HTR-8/SVneo (cell line): ENCODE measurements around the gene RPL13.
"Not testable (repeated sequence)": the region's sequence is repeated elsewhere in the genome, so short reads cannot be mapped to it uniquely, and the experiment has no call there.

ENCODE experiments used
- DNase-seq: peaks from one replicate; pipeline ENCODE4 v3.0.0; 2011; ENCODE audit warnings: low spot score, mixed read lengths; ENCODE audit not compliant: insufficient read length
- FAIRE-seq: peaks from 2 replicates; lab custom pipeline; 2011; peaks lifted over from hg19 to GRCh38; lab: Jason Lieb, UNC

Gene RPL13

GRCh38 chr16:89575247-89576152, 15.0 kb downstream of the RPL13 start, which contains the start of gene CPNE7:
TSS of gene CPNE7 (plus strand) at chr16:89575758. CDS start at chr16:89575898, 140 bp downstream.
- no peak for DNase-seq
- no peak for FAIRE-seq

DNA sequence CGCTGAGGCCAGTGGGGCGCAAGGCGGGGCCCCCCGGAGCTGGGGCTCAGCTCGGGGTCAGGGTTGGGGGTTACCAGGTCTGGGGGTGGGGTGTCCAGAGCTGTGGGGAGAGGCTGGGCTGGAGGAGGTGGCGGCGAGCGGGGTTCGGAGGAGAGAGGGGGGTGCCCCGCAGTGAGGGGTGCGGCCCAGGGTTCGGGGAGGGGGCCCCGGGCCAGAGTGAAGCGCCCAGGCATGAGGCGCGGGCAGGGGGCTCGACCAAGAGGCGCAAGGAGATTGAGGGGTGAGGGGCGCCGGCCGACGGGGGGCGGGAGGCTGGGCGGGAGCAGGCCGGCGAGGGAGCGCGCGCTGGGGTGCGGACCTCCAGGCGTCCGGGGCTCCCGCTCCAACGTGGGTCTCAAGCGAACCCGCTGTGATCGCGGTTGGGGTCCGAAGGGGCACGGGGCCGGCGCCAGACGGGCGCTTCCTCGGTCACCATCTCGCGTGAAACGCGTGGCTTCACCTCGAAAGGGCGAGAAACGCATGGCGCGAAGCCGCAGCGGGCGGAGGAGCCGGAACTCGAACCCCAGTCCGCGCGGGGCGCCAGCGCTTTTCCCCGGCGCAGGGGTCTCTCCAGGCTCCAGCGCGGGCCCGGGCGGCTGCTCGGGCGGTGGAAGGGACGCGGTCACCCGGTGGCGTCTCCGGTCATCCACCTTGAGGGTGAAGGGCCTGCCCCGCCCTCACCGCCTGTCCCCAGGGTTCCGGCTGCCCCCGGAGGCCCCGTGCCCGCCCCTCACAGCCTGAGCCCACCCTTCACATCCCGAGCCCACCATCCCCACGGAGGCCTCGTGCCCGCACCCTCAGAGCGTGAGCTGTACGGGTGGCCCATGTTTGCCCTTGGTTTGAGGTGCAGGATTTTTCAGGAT, 15.9 kb downstream of the RPL13 start:
- no peak for DNase-seq
- FAIRE-seq = no peak

DNA sequence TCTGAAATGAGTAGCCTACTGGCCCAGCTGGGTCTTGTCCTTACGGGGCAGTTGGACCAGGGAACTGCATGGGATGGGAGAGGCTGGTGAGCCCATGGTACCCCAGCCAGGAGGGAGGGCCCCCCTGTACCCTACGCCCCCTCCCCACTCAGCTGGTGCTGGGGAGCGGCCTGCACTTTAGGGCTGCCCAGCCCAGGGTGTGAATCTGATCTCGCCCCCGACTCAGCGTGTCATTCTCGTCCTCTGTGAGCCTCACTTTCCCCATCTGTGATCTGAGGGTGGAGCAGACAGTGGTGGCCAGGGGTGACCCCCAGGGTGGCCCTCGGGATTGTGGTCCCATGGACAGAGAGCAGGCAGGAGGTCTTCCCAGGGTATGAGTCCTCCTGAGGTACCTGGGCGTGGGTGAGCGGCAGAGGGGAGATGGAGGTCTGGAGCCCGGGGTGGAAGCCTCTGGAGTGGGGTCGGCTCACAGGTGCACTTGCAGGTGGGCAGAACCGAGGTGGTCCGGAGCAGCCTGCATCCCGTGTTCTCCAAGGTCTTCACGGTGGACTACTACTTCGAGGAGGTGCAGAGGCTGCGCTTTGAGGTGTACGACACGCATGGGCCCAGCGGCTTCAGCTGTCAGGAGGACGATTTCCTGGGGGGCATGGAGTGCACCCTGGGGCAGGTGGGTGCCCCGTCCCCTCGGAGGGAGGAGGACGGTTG, 16.7 kb downstream of the RPL13 start:
- DNase-seq = no peak
- FAIRE-seq = no peak

- DNase-seq = no peak
- FAIRE-seq = peak; percentile 86
These were observed 18.9 kb downstream of the RPL13 start for GRCh38 chr16:89579351-89579750.

- peak; percentile 99 for FAIRE-seq
- peak; percentile 89 for DNase-seq
These were observed 20.7 kb downstream of the RPL13 start for GRCh38 chr16:89581045-89581695.

DNA sequence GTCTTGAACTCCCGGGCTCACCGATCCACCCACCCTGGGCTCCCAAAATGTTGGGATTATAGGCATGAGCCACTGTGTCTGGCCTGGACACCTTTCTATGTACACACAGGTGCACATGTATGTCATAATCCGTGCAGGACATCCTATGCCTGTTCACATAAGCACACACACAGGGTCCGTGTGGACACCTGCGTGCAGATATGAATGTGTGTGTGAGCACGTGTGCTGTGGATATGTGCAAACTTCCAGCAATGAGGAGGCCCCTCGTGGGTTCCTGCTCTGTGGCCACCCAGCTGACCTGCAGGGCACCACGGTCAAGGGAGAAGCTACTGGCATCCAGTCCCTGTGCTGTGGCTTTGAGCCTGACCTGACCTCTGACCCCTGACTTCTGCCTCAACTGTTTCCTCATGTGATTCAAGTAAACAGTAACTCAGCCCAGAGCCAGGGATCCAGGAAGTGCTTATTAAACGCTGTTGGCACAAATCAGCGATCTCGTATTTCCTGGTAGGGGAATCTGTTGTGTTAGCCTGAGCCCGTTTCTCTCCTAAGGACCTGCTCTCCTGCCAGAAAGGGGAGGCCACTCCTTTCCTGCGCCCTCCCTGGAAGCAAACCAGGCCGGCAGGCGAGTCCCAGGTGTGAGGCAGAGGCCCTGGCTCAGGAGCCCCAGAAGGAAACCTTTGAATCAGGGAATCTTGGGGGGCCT, 21.5 kb downstream of the RPL13 start:
- no peak for DNase-seq
- FAIRE-seq = peak; percentile 80

DNA sequence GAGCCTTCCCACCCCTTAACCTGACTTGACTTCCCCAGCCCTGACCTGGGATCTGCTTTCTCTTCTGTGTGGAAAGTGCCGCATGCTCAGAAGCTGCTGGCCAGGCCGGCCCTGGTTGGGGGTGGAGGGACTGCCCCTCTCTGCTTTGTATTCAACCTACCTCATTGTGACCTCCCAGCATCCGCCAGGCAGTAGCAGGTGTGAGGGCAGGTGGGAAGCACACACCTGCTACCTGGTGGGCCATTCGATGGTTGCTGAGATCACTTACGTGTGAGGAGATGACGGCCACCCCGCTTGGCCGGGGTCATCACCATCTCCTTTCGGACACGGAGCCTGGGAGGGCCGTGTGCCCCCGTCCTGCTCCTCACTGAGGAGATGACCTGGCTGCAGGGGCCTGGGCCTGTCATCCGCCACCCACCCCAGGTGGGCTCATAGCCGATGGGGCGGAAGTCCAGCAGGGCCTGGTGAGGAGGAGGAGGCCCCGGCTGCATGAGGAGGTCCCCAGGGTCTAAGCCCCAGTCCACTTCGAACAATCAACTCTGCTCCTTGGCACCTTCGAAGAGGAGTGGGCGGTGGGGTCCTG, 22.2 kb downstream of the RPL13 start:
- no peak for FAIRE-seq
- DNase-seq = no peak

DNA sequence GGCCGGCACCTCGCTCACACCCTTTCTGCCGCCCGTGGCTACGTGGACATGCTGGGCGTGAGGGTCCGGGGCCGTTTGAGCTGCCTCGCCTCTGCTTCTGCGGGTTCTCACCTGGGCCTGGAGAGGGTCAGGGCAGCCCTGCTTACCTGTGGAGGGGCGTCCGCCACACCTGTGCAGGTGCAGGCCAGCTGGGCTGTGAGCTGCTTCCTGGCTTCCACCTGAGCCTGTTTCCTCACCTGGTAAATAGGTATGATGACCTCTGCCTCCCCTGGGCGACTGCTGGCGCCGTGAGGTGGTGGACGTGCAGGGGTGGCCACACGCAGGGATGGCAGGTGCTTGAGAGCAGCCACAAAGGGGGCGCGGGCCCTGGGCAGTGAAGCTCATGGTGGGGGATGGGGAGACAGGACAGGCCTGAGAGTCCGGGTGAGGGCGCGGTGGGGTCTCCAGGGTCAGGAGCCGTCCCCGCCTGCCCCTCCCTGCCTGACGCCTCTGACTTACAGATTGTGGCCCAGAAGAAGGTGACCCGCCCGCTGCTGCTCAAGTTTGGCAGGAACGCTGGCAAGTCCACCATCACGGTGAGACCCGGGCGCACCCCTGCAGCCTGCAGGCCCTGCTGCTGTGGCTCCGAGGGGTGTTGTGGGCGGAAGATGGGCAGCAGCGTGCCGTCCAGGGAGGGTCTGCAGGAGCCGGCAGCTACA, 22.9 kb downstream of the RPL13 start:
- DNase-seq (no peak), FAIRE-seq (no peak)

DNA sequence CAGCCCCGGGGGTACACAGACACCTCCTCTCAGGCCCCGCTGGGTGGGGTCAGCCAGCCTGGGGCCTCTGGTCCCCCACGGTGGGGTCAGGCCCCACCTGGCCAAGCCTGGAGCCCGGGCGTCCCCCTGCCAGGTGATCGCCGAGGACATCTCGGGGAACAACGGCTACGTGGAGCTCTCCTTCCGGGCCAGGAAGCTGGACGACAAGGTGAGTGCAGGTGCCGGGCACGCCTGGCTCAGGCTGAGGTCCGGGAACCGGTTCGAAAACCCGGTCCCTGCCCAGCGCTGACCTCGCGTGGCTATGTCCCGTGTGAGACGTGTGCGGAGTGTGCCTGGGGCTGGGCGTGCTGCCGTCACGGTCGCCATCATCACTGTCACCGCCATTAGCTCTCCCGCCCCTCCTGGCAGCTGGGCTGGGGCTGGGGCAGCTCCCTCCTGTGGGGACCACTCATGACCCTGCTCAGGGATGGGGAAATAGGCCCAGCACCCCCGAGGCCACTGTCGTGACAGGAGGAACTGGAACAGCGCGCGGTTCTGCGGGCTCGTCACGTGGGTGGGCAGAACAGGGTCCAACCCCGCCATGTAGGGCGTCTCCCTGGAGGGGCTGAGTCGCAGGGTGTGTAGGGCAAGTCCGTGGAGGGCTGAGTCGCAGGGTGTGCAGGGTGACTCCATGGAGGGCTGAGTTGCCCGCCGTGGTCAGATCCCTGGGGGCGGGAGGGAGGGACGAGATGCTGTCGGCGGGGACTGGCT, 23.6 kb downstream of the RPL13 start:
- no peak for FAIRE-seq

DNA sequence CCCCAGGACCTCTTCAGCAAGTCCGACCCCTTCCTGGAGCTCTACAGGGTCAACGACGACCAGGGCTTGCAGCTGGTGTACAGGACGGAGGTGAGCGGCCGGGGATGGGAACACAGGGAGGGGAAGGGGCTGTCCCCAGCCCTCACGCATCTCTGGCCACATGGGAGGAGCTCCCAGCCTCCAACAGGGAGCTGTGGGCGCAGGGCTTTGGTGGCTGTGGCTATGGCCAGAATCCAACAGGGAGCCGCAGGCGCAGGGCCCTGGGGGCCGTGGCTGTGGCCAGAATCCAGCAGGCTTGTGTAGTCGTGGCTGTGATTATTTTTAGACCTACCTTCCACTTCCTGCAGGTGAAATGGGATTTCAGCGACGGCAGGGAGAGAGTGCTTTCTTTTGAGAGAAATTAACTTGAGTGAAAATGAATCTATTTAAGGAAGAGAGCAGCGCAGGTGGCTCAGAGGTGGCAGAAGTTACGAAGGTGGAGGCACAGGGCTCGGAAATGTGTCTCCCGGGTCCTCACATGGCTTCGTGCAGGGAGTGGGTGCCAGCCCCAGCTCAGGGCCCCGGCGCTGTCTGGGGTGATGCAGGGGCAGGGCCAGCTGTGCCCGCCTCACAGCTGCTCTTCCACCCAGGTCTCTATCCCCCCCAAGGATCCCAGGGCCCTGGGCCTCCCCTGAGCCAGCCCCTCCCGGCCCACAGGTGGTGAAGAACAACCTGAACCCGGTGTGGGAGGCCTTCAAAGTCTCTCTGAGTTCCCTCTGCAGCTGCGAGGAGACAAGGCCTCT, 24.5 kb downstream of the RPL13 start:
- FAIRE-seq (no peak), DNase-seq (no peak)

More for the DNA sequence above, 23.6 kb downstream of the RPL13 start:
- DNase-seq = no peak

- FAIRE-seq (no peak), DNase-seq (no peak)
These were observed 25.7 kb downstream of the RPL13 start for GRCh38 chr16:89586218-89586617.

DNA sequence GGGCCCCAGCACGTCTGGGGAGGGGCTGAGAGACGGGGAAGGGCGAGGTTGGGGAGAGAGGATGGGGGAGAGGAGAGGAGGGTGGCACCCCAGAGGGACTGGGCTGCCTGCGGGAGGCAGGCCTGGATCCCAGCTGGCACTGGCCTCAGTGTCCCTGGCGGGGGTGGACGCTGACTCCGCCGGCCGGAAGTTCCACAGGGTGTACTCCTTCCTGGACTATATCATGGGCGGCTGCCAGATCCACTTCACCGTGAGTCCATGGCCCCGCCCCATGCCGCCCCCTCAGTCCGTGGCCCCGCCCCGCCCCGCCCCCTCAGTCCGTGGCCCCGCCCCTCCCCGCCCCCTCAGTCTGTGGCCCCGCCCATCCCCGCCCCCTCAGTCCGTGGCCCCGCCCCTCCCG, 26.4 kb downstream of the RPL13 start:
- FAIRE-seq (no peak), DNase-seq (no peak)

DNA sequence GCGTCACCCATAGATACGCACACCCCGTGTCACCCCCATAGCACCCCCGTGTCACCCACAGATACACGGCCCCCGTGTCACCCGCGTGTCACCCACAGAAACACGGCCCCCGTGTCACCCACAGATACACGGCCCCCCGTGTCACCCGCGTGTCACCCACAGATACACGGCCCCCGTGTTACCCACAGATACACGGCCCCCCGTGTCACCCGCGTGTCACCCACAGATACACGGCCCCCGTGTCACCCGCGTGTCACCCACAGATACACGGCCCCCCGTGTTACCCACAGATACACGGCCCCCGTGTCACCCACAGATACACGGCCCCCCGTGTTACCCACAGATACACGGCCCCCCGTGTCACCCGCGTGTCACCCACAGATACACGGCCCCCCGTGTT, 27.2 kb downstream of the RPL13 start:
- not testable (repeated sequence) for FAIRE-seq

GRCh38 chr16:89588413-89589109, 28.1 kb downstream of the RPL13 start:
- no peak for DNase-seq

More for the DNA sequence above, 27.2 kb downstream of the RPL13 start:
- not testable (repeated sequence) for DNase-seq

GRCh38 chr16:89589241-89589926, 28.9 kb downstream of the RPL13 start:
- no peak for FAIRE-seq
- no peak for DNase-seq

More at GRCh38 chr16:89588413-89589109, 28.1 kb downstream of the RPL13 start:
- FAIRE-seq = no peak

- DNase-seq = no peak
- no peak for FAIRE-seq
These were observed 33.4 kb downstream of the RPL13 start for GRCh38 chr16:89593841-89594240.
